Panc1 (cell line): ENCODE data around the gene LPCAT4. TPM values are rescaled to one million over a fixed set of nuclear protein-coding genes. Genes with fewer than 3 reads are reported as not detected.

Experiments used
- ATAC-seq: fragments of 200-7000 bp; cut with Tn5 transposase; 2 replicates; pipeline ENCODE4 v1.9.1; 2020; ENCODE audit warnings: mild to moderate bottlenecking, moderate library complexity
- BruUV-seq: library from RNA; stranded (reverse); fragments of 400-500 nt; replicated peaks from 2 replicates; lab custom pipeline; 2021; lab: Mats Ljungman, UMichigan
- CTCF ChIA-PET: fragments of 300-600 bp; sonication (Branson Sonifier 250); formaldehyde crosslinking; loops from one replicate; lab custom pipeline; 2022; ENCODE audit warnings: antibody characterized with exemption; lab: Charles Lee
- POLR2A ChIA-PET: fragments of 300-600 bp; sonication (Branson Sonifier 250); formaldehyde crosslinking; loops from one replicate; lab custom pipeline; 2022; ENCODE audit warnings: antibody characterized with exemption; lab: Charles Lee
- DNase-seq: peaks from one replicate; pipeline ENCODE4 v3.0.0-alpha.2; 2010; ENCODE audit warnings: low read depth, low spot score
- H3K27ac ChIP-seq: 2 replicates; pipeline ENCODE4 v1.5.1; 2011; ENCODE audit warnings: mild to moderate bottlenecking, low read length, inconsistent platforms
- H3K27me3 ChIP-seq: fragments of 200-500 bp; sonication (Bioruptor generic); 2 replicates; pipeline ENCODE4 v1.6.0; 2014; ENCODE audit warnings: low read length, inconsistent platforms; ENCODE audit not compliant: control insufficient read depth, insufficient read depth
- H3K36me3 ChIP-seq: fragments of 200-500 bp; sonication (Bioruptor generic); 2 replicates; pipeline ENCODE4 v1.5.1; 2014; ENCODE audit warnings: inconsistent platforms, mild to moderate bottlenecking, low read length, moderate library complexity; ENCODE audit not compliant: control insufficient read depth, insufficient read depth
- H3K4me1 ChIP-seq: 2 replicates; pipeline ENCODE4 v1.5.1; 2011; ENCODE audit warnings: inconsistent platforms, mild to moderate bottlenecking, low read length, moderate library complexity; ENCODE audit not compliant: control insufficient read depth, insufficient read depth
- H3K4me3 ChIP-seq, 2 experiments: 2 replicates each; pipeline ENCODE4 v1.5.1; 2011 to 2012; ENCODE audit warnings: low read depth in 2 of 2, low read length in 2 of 2, mild to moderate bottlenecking in 2 of 2, inconsistent platforms in 1 of 2, moderate library complexity in 1 of 2
- H3K9me3 ChIP-seq: fragments of 200-500 bp; sonication (Bioruptor generic); 2 replicates; pipeline ENCODE4 v1.5.1; 2014; ENCODE audit warnings: low read depth, mild to moderate bottlenecking, inconsistent platforms, low read length, moderate library complexity; ENCODE audit not compliant: control insufficient read depth, insufficient read depth
- CTCF ChIP-seq: fragments of 450-650 bp; IDR thresholded peaks from 2 replicates; pipeline ENCODE4 v1.5.1; 2017; ENCODE audit warnings: mild to moderate bottlenecking
- POLR2AphosphoS5 ChIP-seq: IDR thresholded peaks from 2 replicates; pipeline ENCODE4 v1.6.1; 2012; ENCODE audit warnings: mild to moderate bottlenecking, low read depth, low read length, moderate library complexity
- REST ChIP-seq, 2 experiments: IDR thresholded peaks; 2 replicates each; pipeline ENCODE4 v1.6.1; 2011 to 2012; ENCODE audit warnings: low read depth in 2 of 2, control low read depth in 1 of 2, low read length in 1 of 2, mild to moderate bottlenecking in 1 of 2, moderate library complexity in 1 of 2; ENCODE audit not compliant: insufficient read depth in 1 of 2
- SIN3A ChIP-seq: IDR thresholded peaks from 2 replicates; pipeline ENCODE4 v1.6.1; 2012; ENCODE audit warnings: low read depth, mild to moderate bottlenecking, low read length, moderate library complexity, borderline replicate concordance; ENCODE audit not compliant: insufficient read depth
- TCF7L2 ChIP-seq: IDR thresholded peaks from 2 replicates; pipeline ENCODE4 v1.6.1; 2011; ENCODE audit warnings: mild to moderate bottlenecking, low read depth, low read length, inconsistent platforms
- in situ Hi-C: cut with HindIII; loops from 2 replicates; pipeline ENCODE4 v1.10.0; 2016; ENCODE audit warnings: low sequenced_read_pairs, low pct_unique_long_range_greater_than_20kb
- intact Hi-C: fragments of 100-400 bp; cut with micrococcal nuclease; formaldehyde crosslinking; loops from one replicate; pipeline ENCODE4 v1.10.0; 2022; ENCODE audit not compliant: unreplicated experiment
- total RNA-seq: library from RNA; stranded (reverse); gene quantifications from one replicate; pipeline ENCODE4 v1.2.1, GENCODE V29; 2021; ENCODE audit not compliant: unreplicated experiment

The LPCAT4 gene
- total RNA-seq, 1 experiment from 2014 or later, result 58.5 TPM

- intact Hi-C loops, result no loop called here
- TF ChIP-seq REST (IDR thresholded peaks at IDR 0.05; ENCODE audit: insufficient read depth in 1 of 2, low read depth in 2 of 2, low read length in 1 of 2) (no peak), CTCF (no peak), TCF7L2 (no peak), POLR2AphosphoS5 (no peak), SIN3A (no peak)
- H3K27ac ChIP-seq, result no peak overlapping the region
- H3K36me3 ChIP-seq, result peaks cover 8% of the 10 kb centered on the region; the same call in 1 of the 2 replicates
- DNase-seq (no peak), ATAC-seq (peak; percentile 13; the same call in 1 of the 2 replicates)
- H3K4me3 ChIP-seq, result no peak overlapping the region
- H3K27me3 ChIP-seq, result no peaks in the 10 kb centered on the region
- H3K9me3 ChIP-seq, result no peaks in the 10 kb centered on the region
- BruUV-seq, result TSS peak; percentile 45
- in situ Hi-C loops, result no loop called here
- ChIA-PET POLR2A (no interaction called here), CTCF (no interaction called here)
- no peaks in the 10 kb centered on the region for H3K4me1 ChIP-seq
These were observed 7.6 kb downstream of the LPCAT4 start for GRCh38 chr15:34359416-34359815.

GRCh38 chr15:34358948-34359347 is 8.0 kb downstream of the LPCAT4 start:
- Histone ChIP-seq H3K27me3 (no peaks in the 10 kb centered on the region), H3K9me3 (no peaks in the 10 kb centered on the region), H3K27ac (no peak overlapping the region), H3K36me3 (peaks cover 6% of the 10 kb centered on the region; the same call in 1 of the 2 replicates), H3K4me3 (no peak overlapping the region), H3K4me1 (no peaks in the 10 kb centered on the region)
- no peak for TF ChIP-seq CTCF
- TF ChIP-seq TCF7L2, result no peak
- TF ChIP-seq SIN3A, result no peak
- no peak for TF ChIP-seq POLR2AphosphoS5
- no peak for TF ChIP-seq REST (IDR thresholded peaks at IDR 0.05; ENCODE audit: insufficient read depth in 1 of 2, low read depth in 2 of 2, low read length in 1 of 2)
- no peak for DNase-seq
- ChIA-PET POLR2A (no interaction called here), CTCF (interaction anchor here (0.5 to 1.2 kb wide), 2 partner anchors 9 to 186 kb away, joined by 4 read pairs; no protein-coding TSS in a partner anchor)
- in situ Hi-C loops, result no loop called here
- intact Hi-C loops, result no loop called here
- ATAC-seq, result no peak
- BruUV-seq, result no TSS peak
